Trophoblast cell (in vitro differentiated cells and primary cell): ENCODE results near the gene ZNF407.

Source experiments
- DNase-seq, 2 donors: peaks; one replicate each; pipeline ENCODE4 v3.0.0-alpha.2; 2016
- H2AFZ ChIP-seq: 2 replicates; pipeline ENCODE4 v1.6.1; 2013; ENCODE audit warnings: low read length, moderate library complexity, mild to moderate bottlenecking; ENCODE audit not compliant: insufficient read depth, poor library complexity
- H2AK5ac ChIP-seq: 2 replicates; pipeline ENCODE4 v1.6.1; 2013; ENCODE audit warnings: mild to moderate bottlenecking, low read length
- H2BK120ac ChIP-seq: 2 replicates; pipeline ENCODE4 v1.6.1; 2013; ENCODE audit warnings: low read length, mild to moderate bottlenecking, moderate library complexity; ENCODE audit not compliant: insufficient read depth, poor library complexity
- H2BK12ac ChIP-seq: 2 replicates; pipeline ENCODE4 v1.6.1; 2013; ENCODE audit warnings: mild to moderate bottlenecking, low read length, moderate library complexity
- H2BK5ac ChIP-seq: 2 replicates; pipeline ENCODE4 v1.6.1; 2013; ENCODE audit warnings: low read length, low read depth, moderate library complexity, mild to moderate bottlenecking; ENCODE audit not compliant: poor library complexity
- H3K14ac ChIP-seq: 2 replicates; pipeline ENCODE4 v1.6.1; 2013; ENCODE audit warnings: mild to moderate bottlenecking, low read length
- H3K18ac ChIP-seq: 2 replicates; pipeline ENCODE4 v1.6.1; 2013; ENCODE audit warnings: mild to moderate bottlenecking, low read length
- H3K23ac ChIP-seq: 2 replicates; pipeline ENCODE4 v1.6.1; 2013; ENCODE audit warnings: low read length
- H3K27ac ChIP-seq: 2 replicates; pipeline ENCODE4 v1.5.1; 2013; ENCODE audit warnings: low read depth, mild to moderate bottlenecking, inconsistent platforms, low read length, moderate library complexity
- H3K27me3 ChIP-seq: 2 replicates; pipeline ENCODE4 v1.6.1; 2013; ENCODE audit warnings: inconsistent platforms, mild to moderate bottlenecking, low read length, moderate library complexity; ENCODE audit not compliant: insufficient read depth
- H3K36me3 ChIP-seq, 2 experiments: 1 replicate in 1 of 2; 2 replicates in 1 of 2; pipeline ENCODE4 v1.6.1; 2013; ENCODE audit warnings: low read length in 2 of 2, mild to moderate bottlenecking in 2 of 2, moderate library complexity in 1 of 2; ENCODE audit not compliant: insufficient read depth in 2 of 2, control insufficient read depth in 1 of 2
- H3K4ac ChIP-seq: 2 replicates; pipeline ENCODE4 v1.6.1; 2013; ENCODE audit warnings: low read depth, mild to moderate bottlenecking, low read length, moderate library complexity
- H3K4me1 ChIP-seq, 2 experiments: 1 replicate in 1 of 2; 2 replicates in 1 of 2; pipeline ENCODE4 v1.6.1; 2013; ENCODE audit warnings: low read length in 2 of 2, mild to moderate bottlenecking in 2 of 2, moderate library complexity in 1 of 2; ENCODE audit not compliant: insufficient read depth in 2 of 2, control insufficient read depth in 1 of 2
- H3K4me2 ChIP-seq: 2 replicates; pipeline ENCODE4 v1.6.1; 2013; ENCODE audit warnings: inconsistent platforms, mild to moderate bottlenecking, low read length, moderate library complexity
- H3K4me3 ChIP-seq: 2 replicates; pipeline ENCODE4 v1.5.1; 2013; ENCODE audit warnings: mild to moderate bottlenecking, low read depth, low read length, inconsistent platforms
- H3K79me1 ChIP-seq: one replicate; pipeline ENCODE4 v1.6.1; 2013; ENCODE audit warnings: low read length
- H3K79me2 ChIP-seq: 2 replicates; pipeline ENCODE4 v1.6.1; 2013; ENCODE audit warnings: low read length, mild to moderate bottlenecking; ENCODE audit not compliant: control insufficient read depth, insufficient read depth, poor library complexity
- H3K9ac ChIP-seq: 2 replicates; pipeline ENCODE4 v1.6.1; 2013; ENCODE audit warnings: mild to moderate bottlenecking, low read length
- H3K9me3 ChIP-seq: 2 replicates; pipeline ENCODE4 v1.6.1; 2013; ENCODE audit warnings: low read depth, mild to moderate bottlenecking, control low read depth, inconsistent platforms, low read length; ENCODE audit not compliant: insufficient read depth
- H4K12ac ChIP-seq: 2 replicates; pipeline ENCODE4 v1.6.1; 2013; ENCODE audit warnings: low read depth, mild to moderate bottlenecking, low read length, moderate library complexity
- H4K8ac ChIP-seq: 2 replicates; pipeline ENCODE4 v1.6.1; 2013; ENCODE audit warnings: low read depth, mild to moderate bottlenecking, low read length, moderate library complexity
- H4K91ac ChIP-seq: one replicate; pipeline ENCODE4 v1.6.1; 2013; ENCODE audit warnings: low read depth, mild to moderate bottlenecking, low read length, moderate library complexity
- WGBS: extraction: QIAGEN DNeasy Blood & Tissue Kit; methylation state at CpG from one replicate; pipeline ENCODE4 v1.1.7; 2013; ENCODE audit warnings: missing lambda C conversion rate; ENCODE audit not compliant: insufficient read length, insufficient coverage; ENCODE audit errors: extremely low coverage; 5-methylcytosine and 5-hydroxymethylcytosine counted together

ZNF407 gene

DNA sequence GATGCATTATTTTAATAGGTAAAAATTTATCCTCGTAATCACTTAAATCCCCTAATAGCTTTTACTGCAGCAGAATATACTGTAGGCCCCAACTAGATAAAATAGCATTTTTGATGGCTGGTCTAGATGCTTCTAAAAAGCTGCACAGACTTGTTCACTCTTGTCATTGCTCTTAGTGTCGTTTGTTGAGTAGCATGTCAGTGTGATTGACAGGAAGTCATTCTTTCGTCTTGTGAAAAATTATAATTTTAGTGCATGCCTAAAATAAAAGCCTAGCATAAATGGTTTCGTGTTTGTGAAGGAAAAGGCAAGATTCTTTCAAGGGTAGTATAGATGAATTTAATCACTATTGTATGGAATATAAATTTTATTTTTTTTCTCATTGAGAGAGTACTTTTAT is 336.3 kb downstream of the ZNF407 start:
- Histone ChIP-seq H3K18ac (no peak overlapping the region), H3K36me3 (no peaks in the 10 kb centered on the region), H3K14ac (no peak overlapping the region), H3K4ac (no peak overlapping the region), H3K79me1 (no peaks in the 10 kb centered on the region), H2AFZ (no peak overlapping the region), H2BK12ac (no peak overlapping the region), H3K9ac (no peak overlapping the region), H3K4me2 (no peak overlapping the region), H3K4me3 (no peak overlapping the region), H2BK5ac (no peak overlapping the region), H3K4me1 (no peaks in the 10 kb centered on the region), H4K91ac (no peak overlapping the region), H2AK5ac (no peak overlapping the region), H4K12ac (no peak overlapping the region), H2BK120ac (no peak overlapping the region), H4K8ac (no peak overlapping the region), H3K23ac (no peak overlapping the region), H3K79me2 (no peaks in the 10 kb centered on the region), H3K9me3 (no peaks in the 10 kb centered on the region), H3K27me3 (no peaks in the 10 kb centered on the region), H3K27ac (no peak overlapping the region)
- no CpG with 5 or more reads among the region's 4 CpGs for WGBS
- DNase-seq = no peak

DNA sequence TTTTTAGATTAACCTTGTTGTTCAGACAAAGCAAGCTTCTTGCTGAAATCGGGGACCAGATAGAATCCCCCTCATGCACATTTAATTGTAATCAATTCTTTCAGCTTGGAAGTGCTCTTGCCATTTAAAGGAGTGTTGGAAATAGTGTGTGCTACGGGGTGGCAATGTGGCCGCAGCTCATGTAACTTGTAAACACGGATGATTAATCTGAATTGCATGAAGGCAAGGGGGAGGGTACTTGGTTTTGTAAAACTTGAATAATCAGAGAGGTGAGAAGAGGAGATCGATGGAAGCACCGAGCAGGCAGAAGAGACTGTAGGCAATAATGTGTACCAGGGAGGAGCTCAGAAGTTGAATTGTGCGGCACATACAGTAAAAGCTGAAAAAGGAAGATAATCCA is 337.8 kb downstream of the ZNF407 start:
- H2BK12ac ChIP-seq = no peak overlapping the region
- no CpG with 5 or more reads among the region's 7 CpGs for WGBS
- no peaks in the 10 kb centered on the region for H3K79me2 ChIP-seq
- no peak overlapping the region for H2AFZ ChIP-seq
- no peak overlapping the region for H2BK120ac ChIP-seq
- H3K4me1 ChIP-seq = no peaks in the 10 kb centered on the region
- H3K9me3 ChIP-seq = no peaks in the 10 kb centered on the region
- H3K27ac ChIP-seq = no peak overlapping the region
- no peak overlapping the region for H4K12ac ChIP-seq
- no peak overlapping the region for H3K14ac ChIP-seq
- no peak overlapping the region for H2AK5ac ChIP-seq
- H3K9ac ChIP-seq = no peak overlapping the region
- no peaks in the 10 kb centered on the region for H3K36me3 ChIP-seq
- no peak overlapping the region for H3K4me2 ChIP-seq
- no peak for DNase-seq
- no peak overlapping the region for H4K8ac ChIP-seq
- no peak overlapping the region for H3K18ac ChIP-seq
- H2BK5ac ChIP-seq = no peak overlapping the region
- no peak overlapping the region for H3K4ac ChIP-seq
- no peak overlapping the region for H3K4me3 ChIP-seq
- no peaks in the 10 kb centered on the region for H3K27me3 ChIP-seq
- H4K91ac ChIP-seq = no peak overlapping the region
- no peaks in the 10 kb centered on the region for H3K79me1 ChIP-seq
- no peak overlapping the region for H3K23ac ChIP-seq

DNA sequence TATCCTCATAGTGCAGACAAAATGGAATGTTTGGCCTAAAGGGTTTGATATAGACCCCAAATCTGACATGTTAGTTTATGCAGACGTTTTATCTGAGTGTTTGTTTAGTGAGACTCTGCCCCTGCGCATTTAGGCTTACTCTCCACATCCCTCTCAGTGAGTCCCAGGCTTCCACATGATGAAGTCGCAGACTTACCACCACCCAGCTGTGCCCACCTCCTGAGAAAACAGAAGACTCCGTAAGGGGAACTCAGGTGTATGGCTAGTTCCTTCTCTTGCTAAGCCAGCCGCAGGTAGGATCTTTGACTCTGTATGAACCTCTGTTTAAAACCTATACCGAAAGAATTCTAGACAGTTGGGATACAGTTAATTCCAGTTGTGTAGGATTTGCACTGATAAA is 338.7 kb downstream of the ZNF407 start:
- Histone ChIP-seq H3K36me3 (no peaks in the 10 kb centered on the region), H2BK12ac (no peak overlapping the region), H3K4me1 (no peaks in the 10 kb centered on the region), H2AFZ (no peak overlapping the region), H3K27me3 (no peaks in the 10 kb centered on the region), H2BK120ac (no peak overlapping the region), H3K9ac (no peak overlapping the region), H4K91ac (no peak overlapping the region), H3K4me2 (no peak overlapping the region), H3K14ac (no peak overlapping the region), H3K4me3 (no peak overlapping the region), H3K23ac (no peak overlapping the region), H3K79me2 (no peaks in the 10 kb centered on the region), H3K18ac (no peak overlapping the region), H2BK5ac (no peak overlapping the region), H4K12ac (no peak overlapping the region), H4K8ac (no peak overlapping the region), H3K79me1 (no peaks in the 10 kb centered on the region), H3K27ac (no peak overlapping the region), H3K4ac (no peak overlapping the region), H2AK5ac (no peak overlapping the region), H3K9me3 (no peaks in the 10 kb centered on the region)
- no peak for DNase-seq
- no CpG with 5 or more reads among the region's 6 CpGs for WGBS

DNA sequence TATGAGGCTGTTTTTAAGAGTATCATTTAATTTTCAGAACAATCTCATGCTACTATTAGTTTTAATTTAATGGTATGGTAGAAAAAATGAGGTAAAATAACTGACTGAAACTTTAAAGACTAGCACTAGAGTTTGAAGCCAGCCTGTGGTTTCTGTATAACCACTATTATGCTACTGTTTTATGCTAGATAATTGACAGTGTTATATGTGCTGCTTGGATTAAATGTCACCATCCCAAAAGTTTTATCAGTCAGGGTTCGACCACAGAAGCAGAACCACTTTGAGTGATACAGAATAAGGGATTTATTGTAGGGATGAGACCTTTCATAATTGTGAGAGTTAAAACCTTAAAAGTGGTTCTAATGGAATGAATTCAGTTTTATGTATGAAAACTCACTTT is 339.6 kb downstream of the ZNF407 start:
- no peak overlapping the region for H3K9ac ChIP-seq
- no peaks in the 10 kb centered on the region for H3K4me1 ChIP-seq
- no peak overlapping the region for H3K23ac ChIP-seq
- H3K27me3 ChIP-seq = no peaks in the 10 kb centered on the region
- no peaks in the 10 kb centered on the region for H3K36me3 ChIP-seq
- H3K4me3 ChIP-seq = no peak overlapping the region
- no peak for DNase-seq
- H3K14ac ChIP-seq = no peak overlapping the region
- no peak overlapping the region for H2BK5ac ChIP-seq
- H4K91ac ChIP-seq = no peak overlapping the region
- WGBS = no CpG with 5 or more reads among the region's 1 CpG
- H4K12ac ChIP-seq = no peak overlapping the region
- H4K8ac ChIP-seq = no peak overlapping the region
- H3K27ac ChIP-seq = no peak overlapping the region
- no peak overlapping the region for H3K4me2 ChIP-seq
- no peak overlapping the region for H2BK120ac ChIP-seq
- no peaks in the 10 kb centered on the region for H3K9me3 ChIP-seq
- H2BK12ac ChIP-seq = no peak overlapping the region
- no peak overlapping the region for H2AK5ac ChIP-seq
- H2AFZ ChIP-seq = no peak overlapping the region
- no peaks in the 10 kb centered on the region for H3K79me1 ChIP-seq
- H3K79me2 ChIP-seq = no peaks in the 10 kb centered on the region
- no peak overlapping the region for H3K18ac ChIP-seq
- no peak overlapping the region for H3K4ac ChIP-seq
